ENCODE results near the gene PDE8B.

- TF ChIP-seq CTCF (IDR thresholded peaks at IDR 0.05), result no peak
- no peak for TF ChIP-seq POLR2AphosphoS5 (IDR thresholded peaks at IDR 0.05)
Measured at GRCh38 chr5:77424921-77425320, 214.4 kb downstream of the PDE8B start.
